Endothelial cell of umbilical vein (primary cell): Measurements from ENCODE around the gene ARHGEF25. TPM values are rescaled to one million over a fixed set of nuclear protein-coding genes. Genes with fewer than 3 reads are reported as not detected.

Source experiments
- BruUV-seq: library from RNA; stranded (reverse); fragments of 400-500 nt; replicated peaks from 2 replicates; lab custom pipeline; 2021; lab: Mats Ljungman, UMichigan
- CTCF ChIA-PET: fragments of 300-600, 350-600 bp; sonication (Branson Sonifier 250); formaldehyde crosslinking; loops from one replicate; lab custom pipeline; 2021; ENCODE audit warnings: antibody characterized with exemption, inconsistent platforms; lab: Charles Lee
- POLR2A ChIA-PET: fragments of 300-600, 350-600 bp; sonication (Branson Sonifier 250); formaldehyde crosslinking; loops from one replicate; lab custom pipeline; 2021; ENCODE audit warnings: antibody characterized with exemption, inconsistent platforms; lab: Charles Lee
- DNase-seq: peaks from one replicate; pipeline ENCODE4 v3.0.0-alpha.2; 2011; ENCODE audit warnings: low read depth, low spot score
- FAIRE-seq: peaks from 2 replicates; lab custom pipeline; 2011; peaks lifted over from hg19 to GRCh38; lab: Jason Lieb, UNC
- H2AFZ ChIP-seq: 2 replicates; pipeline ENCODE4 v1.6.0; 2012; ENCODE audit warnings: low read depth, low read length, control low read depth, inconsistent platforms
- H3K27ac ChIP-seq: 2 replicates; pipeline ENCODE4 v1.5.1; 2011; ENCODE audit warnings: low read depth, mild to moderate bottlenecking, control low read depth, low read length, moderate library complexity; ENCODE audit not compliant: insufficient read depth
- H3K27me3 ChIP-seq, 2 experiments: 2 replicates each; pipeline versions ENCODE4 v1.6.0 to v1.6.1; 2011; ENCODE audit warnings: low read length in 2 of 2, mixed read lengths in 1 of 2; ENCODE audit not compliant: control insufficient read depth in 2 of 2, insufficient read depth in 2 of 2
- H3K36me3 ChIP-seq, 2 experiments: 2 replicates in 1 of 2; 3 replicates in 1 of 2; pipeline ENCODE4 v1.5.1; 2011; ENCODE audit warnings: low read length in 2 of 2, mild to moderate bottlenecking in 1 of 2, moderate library complexity in 1 of 2; ENCODE audit not compliant: control insufficient read depth in 2 of 2, insufficient read depth in 2 of 2; ENCODE audit errors: extremely low read depth in 1 of 2
- H3K4me1 ChIP-seq: 3 replicates; pipeline ENCODE4 v1.5.1; 2011; ENCODE audit warnings: mild to moderate bottlenecking, low read length; ENCODE audit not compliant: control insufficient read depth, insufficient read depth; ENCODE audit errors: extremely low read depth
- H3K4me2 ChIP-seq: 2 replicates; pipeline ENCODE4 v1.6.1; 2011; ENCODE audit warnings: low read length, control low read depth, mixed read lengths; ENCODE audit not compliant: insufficient read depth
- H3K4me3 ChIP-seq, 3 experiments: fragments of 200-600 bp in 1 of 3; sonication (generic), shearing (Covaris generic) in 1 of 3; replicated peaks in 1 of 3; 2 replicates each; pipeline ENCODE4 v1.5.1; 2011 to 2016; ENCODE audit warnings: control low read depth in 3 of 3, low read length in 3 of 3, mild to moderate bottlenecking in 2 of 3, inconsistent platforms in 1 of 3, low read depth in 1 of 3, moderate library complexity in 1 of 3; ENCODE audit not compliant: insufficient read depth in 1 of 3
- H3K79me2 ChIP-seq: 2 replicates; pipeline ENCODE4 v1.6.0; 2012; ENCODE audit warnings: low read length, inconsistent platforms; ENCODE audit not compliant: control insufficient read depth, insufficient read depth
- H3K9ac ChIP-seq: replicated peaks from 2 replicates; pipeline ENCODE3; 2011; ENCODE audit warnings: low read length, control low read depth; ENCODE audit not compliant: insufficient read depth; ENCODE audit errors: extremely low read depth
- H3K9me1 ChIP-seq: replicated peaks from 3 replicates; pipeline ENCODE4 v1.6.0; 2011; ENCODE audit warnings: mild to moderate bottlenecking, low read length; ENCODE audit not compliant: control insufficient read depth, insufficient read depth; ENCODE audit errors: extremely low read depth
- H3K9me3 ChIP-seq: replicated peaks from 2 replicates; pipeline ENCODE4 v1.5.1; 2012; ENCODE audit warnings: low read length, inconsistent platforms; ENCODE audit not compliant: control insufficient read depth, insufficient read depth
- H4K20me1 ChIP-seq: replicated peaks from 2 replicates; pipeline ENCODE3; 2011; ENCODE audit warnings: mild to moderate bottlenecking, low read length; ENCODE audit not compliant: control insufficient read depth, insufficient read depth; ENCODE audit errors: extremely low read depth
- EZH2 ChIP-seq: IDR thresholded peaks from 2 replicates; pipeline ENCODE4 v1.6.1; 2012; ENCODE audit warnings: borderline replicate concordance, low read depth, mild to moderate bottlenecking, moderate library complexity, low read length, inconsistent platforms; ENCODE audit not compliant: severe bottlenecking
- FOS ChIP-seq: IDR thresholded peaks from 2 replicates; pipeline ENCODE4 v1.6.1; 2011; ENCODE audit warnings: mild to moderate bottlenecking, low read length, moderate library complexity, borderline replicate concordance; ENCODE audit not compliant: insufficient read depth
- GATA2 ChIP-seq: IDR thresholded peaks from 2 replicates; pipeline ENCODE4 v1.7.0; 2011; ENCODE audit warnings: low read depth, mild to moderate bottlenecking, moderate library complexity, mixed read lengths, low read length; ENCODE audit not compliant: insufficient read length, insufficient read depth
- JUN ChIP-seq: IDR thresholded peaks from 2 replicates; pipeline ENCODE4 v1.6.1; 2011; ENCODE audit warnings: borderline replicate concordance, low read depth; ENCODE audit not compliant: insufficient read length, insufficient read depth
- MYC ChIP-seq: IDR thresholded peaks from one replicate; pipeline ENCODE4 v1.6.1; 2011; ENCODE audit warnings: mild to moderate bottlenecking, low read depth, low read length
- POLR2A ChIP-seq: IDR thresholded peaks from 2 replicates; pipeline ENCODE4 v1.6.1; 2012; ENCODE audit warnings: low read depth, mild to moderate bottlenecking, control low read depth, low read length
- POLR2AphosphoS5 ChIP-seq: IDR thresholded peaks from 2 replicates; pipeline ENCODE4 v1.6.1; 2012; ENCODE audit warnings: low read depth, mild to moderate bottlenecking, control low read depth, low read length, moderate library complexity; ENCODE audit not compliant: insufficient read depth
- dilution Hi-C: fragments of 300-500 bp; cut with MboI; formaldehyde crosslinking; loops from one replicate; pipeline ENCODE4 v1.15.0; 2019; ENCODE audit warnings: low sequenced_read_pairs; ENCODE audit not compliant: extremely low pct_ligation_motif_present
- intact Hi-C: fragments of 100-400 bp; cut with micrococcal nuclease; formaldehyde crosslinking; loops from one replicate; pipeline ENCODE4 v1.10.0; 2022
- polyA plus RNA-seq, 4 experiments: library from polyadenylated mRNA; depleted of rRNA in 3 of 4; stranded (reverse) in 3 of 4; unstranded in 1 of 4; fragments of >200 nt; gene quantifications; 2 replicates each; pipeline versions ENCODE4 v1.2.1 to v1.2.3, GENCODE V29; 2011 to 2012; ENCODE audit warnings: missing spikeins in 1 of 4
- total RNA-seq: library from RNA; stranded (reverse); gene quantifications from 2 replicates; pipeline ENCODE4 v1.2.3, GENCODE V29; 2021
- TF ChIP-seq, protein P1 (sequence below): IDR thresholded peaks from 2 replicates; pipeline ENCODE4 v1.6.1; 2011; ENCODE audit not compliant: insufficient read depth, insufficient read length
- TF ChIP-seq, protein P2 (sequence below), 2 donors: IDR thresholded peaks; 1 replicate in 1 of 2; 2 replicates in 1 of 2; pipeline ENCODE4 v1.5.1; 2011; ENCODE audit warnings: low read length in 2 of 2, mild to moderate bottlenecking in 2 of 2, moderate library complexity in 2 of 2, control low read depth in 1 of 2, inconsistent platforms in 1 of 2, low read depth in 1 of 2; ENCODE audit not compliant: insufficient read depth in 1 of 2; ENCODE audit errors: extremely low read depth in 1 of 2

The ARHGEF25 gene
- total and polyA plus RNA-seq, 2 donors (not counting 3 experiments of a cell fraction or from before 2014, with no cell fraction given), result 4.7 to 7.4 TPM

DNA sequence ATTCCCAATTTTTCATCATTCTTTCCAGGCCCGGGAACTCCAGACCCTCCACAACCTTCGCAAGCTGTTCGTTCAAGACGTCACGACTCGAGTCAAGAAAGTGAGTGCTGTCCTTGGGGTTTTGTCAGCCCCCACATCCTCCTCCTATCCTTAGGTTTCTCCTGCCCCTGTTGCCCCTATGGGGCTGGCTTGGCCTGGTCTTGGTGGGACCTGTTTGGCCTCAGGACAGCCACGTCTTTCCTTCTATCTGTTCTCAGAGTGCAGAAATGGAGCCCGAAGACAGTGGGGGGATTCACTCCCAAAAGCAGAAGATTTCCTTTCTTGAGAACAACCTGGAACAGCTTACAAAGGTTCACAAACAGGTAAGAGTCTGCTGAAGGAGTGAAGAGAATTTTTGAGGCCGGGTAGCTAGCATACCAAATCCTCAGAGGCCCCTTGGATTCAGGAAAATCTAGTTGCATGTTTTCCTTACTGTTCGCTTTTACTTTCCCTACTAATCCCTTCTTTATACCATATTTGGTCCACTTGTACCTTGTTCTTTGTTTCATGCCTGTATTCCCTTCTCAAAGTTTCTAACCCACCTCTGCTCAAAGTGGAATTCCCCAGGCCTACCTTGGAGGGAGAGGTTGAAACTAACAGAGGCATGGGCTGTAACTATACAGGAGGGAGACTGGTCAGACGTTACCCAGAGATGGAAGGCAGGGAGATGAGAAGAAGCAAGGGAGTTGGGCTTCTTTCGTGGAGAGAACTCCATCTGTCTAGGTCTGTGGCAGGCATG, 33.1 kb upstream of the ARHGEF25 start:
- dilution Hi-C loops (no loop called here), intact Hi-C loops (no loop called here)
- TF ChIP-seq, protein P1, sequence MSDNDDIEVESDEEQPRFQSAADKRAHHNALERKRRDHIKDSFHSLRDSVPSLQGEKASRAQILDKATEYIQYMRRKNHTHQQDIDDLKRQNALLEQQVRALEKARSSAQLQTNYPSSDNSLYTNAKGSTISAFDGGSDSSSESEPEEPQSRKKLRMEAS, result no peak
- TF ChIP-seq JUN (no peak), FOS (no peak), MYC (no peak), GATA2 (no peak), POLR2AphosphoS5 (no peak), POLR2A (no peak), EZH2 (no peak)
- TF ChIP-seq, protein P2, sequence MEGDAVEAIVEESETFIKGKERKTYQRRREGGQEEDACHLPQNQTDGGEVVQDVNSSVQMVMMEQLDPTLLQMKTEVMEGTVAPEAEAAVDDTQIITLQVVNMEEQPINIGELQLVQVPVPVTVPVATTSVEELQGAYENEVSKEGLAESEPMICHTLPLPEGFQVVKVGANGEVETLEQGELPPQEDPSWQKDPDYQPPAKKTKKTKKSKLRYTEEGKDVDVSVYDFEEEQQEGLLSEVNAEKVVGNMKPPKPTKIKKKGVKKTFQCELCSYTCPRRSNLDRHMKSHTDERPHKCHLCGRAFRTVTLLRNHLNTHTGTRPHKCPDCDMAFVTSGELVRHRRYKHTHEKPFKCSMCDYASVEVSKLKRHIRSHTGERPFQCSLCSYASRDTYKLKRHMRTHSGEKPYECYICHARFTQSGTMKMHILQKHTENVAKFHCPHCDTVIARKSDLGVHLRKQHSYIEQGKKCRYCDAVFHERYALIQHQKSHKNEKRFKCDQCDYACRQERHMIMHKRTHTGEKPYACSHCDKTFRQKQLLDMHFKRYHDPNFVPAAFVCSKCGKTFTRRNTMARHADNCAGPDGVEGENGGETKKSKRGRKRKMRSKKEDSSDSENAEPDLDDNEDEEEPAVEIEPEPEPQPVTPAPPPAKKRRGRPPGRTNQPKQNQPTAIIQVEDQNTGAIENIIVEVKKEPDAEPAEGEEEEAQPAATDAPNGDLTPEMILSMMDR (IDR thresholded peaks at IDR 0.05; ENCODE audit: extremely low read depth in 1 of 2, insufficient read depth in 1 of 2, low read depth in 1 of 2, low read length in 2 of 2), result no peak

More for the DNA sequence above, 33.1 kb upstream of the ARHGEF25 start:
- H3K36me3 ChIP-seq, result no peaks in the 10 kb centered on the region
- BruUV-seq, result no TSS peak
- POLR2A ChIA-PET, result no interaction called here
- H3K27me3 ChIP-seq, result peaks cover 6% of the 10 kb centered on the region in 2 experiments
- H3K27ac ChIP-seq, result no peak overlapping the region
- FAIRE-seq, result no peak
- no peaks in the 10 kb centered on the region for H3K9me3 ChIP-seq
- H4K20me1 ChIP-seq, result no peaks in the 10 kb centered on the region
- H3K9ac ChIP-seq, result no peak overlapping the region
- no peaks in the 10 kb centered on the region for H3K9me1 ChIP-seq
- H3K4me2 ChIP-seq, result no peak overlapping the region
- CTCF ChIA-PET, result no interaction called here
- H3K4me1 ChIP-seq, result no peaks in the 10 kb centered on the region
- H3K79me2 ChIP-seq, result no peaks in the 10 kb centered on the region
- H3K4me3 ChIP-seq, result no peak overlapping the region
- no peak overlapping the region for H2AFZ ChIP-seq
- DNase-seq, result no peak
